Neural progenitor cell (in vitro differentiated cells): Measurements from ENCODE around the gene UTP14A. TPM values are rescaled to one million over a fixed set of nuclear protein-coding genes. Genes with fewer than 3 reads are reported as not detected.
A peak's percentile ranks its signal among the peaks of the same experiment; 100 is the strongest.

Source experiments
- DNase-seq: peaks from one replicate; pipeline ENCODE4 v3.0.0-alpha.2; 2016; ENCODE audit warnings: low spot score
- H2AFZ ChIP-seq: fragments of 200-600 bp; sonication (generic); replicated peaks from 2 replicates; pipeline ENCODE4 v1.6.1; 2016; ENCODE audit warnings: antibody characterized with exemption
- H3F3A ChIP-seq: fragments of 200-600 bp; sonication (generic); 2 replicates; pipeline ENCODE4 v1.6.1; 2016; ENCODE audit warnings: antibody characterized with exemption, low read depth
- H3K27ac ChIP-seq: fragments of 200-600 bp; sonication (generic); 2 replicates; pipeline ENCODE4 v1.5.1; 2016; ENCODE audit warnings: mild to moderate bottlenecking
- H3K27me3 ChIP-seq: fragments of 200-600 bp; sonication (generic); 2 replicates; pipeline ENCODE4 v1.6.1; 2016; ENCODE audit warnings: mild to moderate bottlenecking, moderate library complexity
- H3K36me3 ChIP-seq: fragments of 200-600 bp; sonication (generic); 2 replicates; pipeline ENCODE4 v1.5.1; 2016
- H3K4me1 ChIP-seq: fragments of 200-600 bp; sonication (generic); 2 replicates; pipeline ENCODE4 v1.6.1; 2016; ENCODE audit warnings: mixed run types
- H3K4me2 ChIP-seq: fragments of 200-600 bp; sonication (generic); 2 replicates; pipeline ENCODE4 v1.6.1; 2016
- H3K4me3 ChIP-seq: fragments of 200-600 bp; sonication (generic); 2 replicates; pipeline ENCODE4 v1.5.1; 2016
- H3K79me2 ChIP-seq: fragments of 200-600 bp; sonication (generic); 2 replicates; pipeline ENCODE4 v1.6.1; 2016; ENCODE audit warnings: low read depth
- H3K9ac ChIP-seq: fragments of 200-600 bp; sonication (generic); 2 replicates; pipeline ENCODE4 v1.6.1; 2016
- H3K9me3 ChIP-seq: fragments of 200-600 bp; sonication (generic); 2 replicates; pipeline ENCODE4 v1.5.1; 2016; ENCODE audit warnings: low read depth
- H4K20me1 ChIP-seq: fragments of 200-600 bp; sonication (generic); 2 replicates; pipeline ENCODE4 v1.6.1; 2016; ENCODE audit warnings: low read depth
- H3K27ac Mint-ChIP-seq: 3 replicates; pipeline ENCODE4 v1.8.0; 2021; ENCODE audit warnings: mixed read lengths
- H3K27me3 Mint-ChIP-seq: 2 replicates; pipeline ENCODE4 v1.8.0; 2022; ENCODE audit warnings: low read depth, mild to moderate bottlenecking, inconsistent platforms, moderate library complexity, mixed read lengths; ENCODE audit not compliant: insufficient read depth
- H3K36me3 Mint-ChIP-seq: 3 replicates; pipeline ENCODE4 v1.8.0; 2021; ENCODE audit warnings: mixed read lengths
- H3K4me1 Mint-ChIP-seq: 3 replicates; pipeline ENCODE4 v1.8.0; 2021; ENCODE audit warnings: mixed read lengths
- H3K4me3 Mint-ChIP-seq: 3 replicates; pipeline ENCODE4 v1.8.0; 2021; ENCODE audit warnings: mild to moderate bottlenecking, moderate library complexity, mixed read lengths
- H3K9me3 Mint-ChIP-seq: 3 replicates; pipeline ENCODE4 v1.8.0; 2020; ENCODE audit warnings: mixed read lengths
- EZH2 ChIP-seq: fragments of 200-600 bp; sonication (generic); IDR thresholded peaks from 2 replicates; pipeline ENCODE4 v1.6.1; 2017; ENCODE audit warnings: antibody characterized with exemption, mild to moderate bottlenecking, moderate library complexity
- EZH2phosphoT487 ChIP-seq: fragments of 200-600 bp; sonication (generic); IDR thresholded peaks from 2 replicates; pipeline ENCODE4 v1.6.1; 2017; ENCODE audit warnings: antibody characterized with exemption
- total RNA-seq: library from RNA; depleted of rRNA; stranded (reverse); fragments of >200 nt; gene quantifications from 2 replicates; pipeline ENCODE4 v1.2.3, GENCODE V29; 2015; ENCODE audit warnings: low replicate concordance
- TF ChIP-seq, protein P1 (sequence below): fragments of 200-600 bp; sonication (generic); IDR thresholded peaks from 2 replicates; pipeline ENCODE4 v1.5.1; 2017; ENCODE audit warnings: antibody characterized with exemption, mild to moderate bottlenecking

The UTP14A gene
- total RNA-seq, 1 donor from 2014 or later: 8.3 TPM

DNA sequence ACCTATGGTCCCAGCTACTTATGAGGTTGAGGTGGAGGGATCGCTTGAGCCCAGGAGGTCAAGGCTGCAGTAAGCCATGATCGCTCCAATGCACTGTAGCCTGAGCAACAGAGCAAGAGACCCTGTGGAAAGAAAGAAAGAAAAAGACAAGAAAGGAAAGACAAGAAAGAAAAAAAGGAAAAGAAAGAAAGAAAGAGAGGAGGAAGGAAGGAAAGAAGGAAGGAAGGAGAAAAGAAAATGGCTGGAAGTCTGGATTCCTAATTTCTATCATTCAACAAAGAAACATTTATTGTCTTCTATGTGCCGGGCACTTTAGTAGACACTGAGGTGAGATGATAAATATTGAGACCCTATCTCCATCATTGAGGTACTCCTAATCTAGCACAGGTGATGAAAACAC lies 49.7 kb downstream of the UTP14A start:
- TF ChIP-seq EZH2 (no peak), EZH2phosphoT487 (no peak)
- TF ChIP-seq, protein P1, sequence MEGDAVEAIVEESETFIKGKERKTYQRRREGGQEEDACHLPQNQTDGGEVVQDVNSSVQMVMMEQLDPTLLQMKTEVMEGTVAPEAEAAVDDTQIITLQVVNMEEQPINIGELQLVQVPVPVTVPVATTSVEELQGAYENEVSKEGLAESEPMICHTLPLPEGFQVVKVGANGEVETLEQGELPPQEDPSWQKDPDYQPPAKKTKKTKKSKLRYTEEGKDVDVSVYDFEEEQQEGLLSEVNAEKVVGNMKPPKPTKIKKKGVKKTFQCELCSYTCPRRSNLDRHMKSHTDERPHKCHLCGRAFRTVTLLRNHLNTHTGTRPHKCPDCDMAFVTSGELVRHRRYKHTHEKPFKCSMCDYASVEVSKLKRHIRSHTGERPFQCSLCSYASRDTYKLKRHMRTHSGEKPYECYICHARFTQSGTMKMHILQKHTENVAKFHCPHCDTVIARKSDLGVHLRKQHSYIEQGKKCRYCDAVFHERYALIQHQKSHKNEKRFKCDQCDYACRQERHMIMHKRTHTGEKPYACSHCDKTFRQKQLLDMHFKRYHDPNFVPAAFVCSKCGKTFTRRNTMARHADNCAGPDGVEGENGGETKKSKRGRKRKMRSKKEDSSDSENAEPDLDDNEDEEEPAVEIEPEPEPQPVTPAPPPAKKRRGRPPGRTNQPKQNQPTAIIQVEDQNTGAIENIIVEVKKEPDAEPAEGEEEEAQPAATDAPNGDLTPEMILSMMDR: no peak
- H3K36me3 Mint-ChIP-seq: no peaks in the 10 kb centered on the region
- H3K4me1 Mint-ChIP-seq: peaks cover 70% of the 10 kb centered on the region
- H3K4me3 Mint-ChIP-seq: peak overlapping the region; percentile 44
- no peak overlapping the region for H3K4me3 ChIP-seq
- H3K79me2 ChIP-seq: no peaks in the 10 kb centered on the region
- H4K20me1 ChIP-seq: no peaks in the 10 kb centered on the region
- no peak for DNase-seq
- peaks cover 16% of the 10 kb centered on the region for H3K4me1 ChIP-seq
- no peak overlapping the region for H3K27ac Mint-ChIP-seq
- no peaks in the 10 kb centered on the region for H3K9me3 ChIP-seq
- H2AFZ ChIP-seq: no peak overlapping the region
- H3K27me3 Mint-ChIP-seq: peaks cover 31% of the 10 kb centered on the region
- H3K27ac ChIP-seq: no peak overlapping the region
- H3K9ac ChIP-seq: no peak overlapping the region
- H3F3A ChIP-seq: peaks cover 66% of the 10 kb centered on the region
- H3K9me3 Mint-ChIP-seq: no peaks in the 10 kb centered on the region
- H3K36me3 ChIP-seq: no peaks in the 10 kb centered on the region
- peaks cover 49% of the 10 kb centered on the region for H3K27me3 ChIP-seq
- H3K4me2 ChIP-seq: no peak overlapping the region

DNA sequence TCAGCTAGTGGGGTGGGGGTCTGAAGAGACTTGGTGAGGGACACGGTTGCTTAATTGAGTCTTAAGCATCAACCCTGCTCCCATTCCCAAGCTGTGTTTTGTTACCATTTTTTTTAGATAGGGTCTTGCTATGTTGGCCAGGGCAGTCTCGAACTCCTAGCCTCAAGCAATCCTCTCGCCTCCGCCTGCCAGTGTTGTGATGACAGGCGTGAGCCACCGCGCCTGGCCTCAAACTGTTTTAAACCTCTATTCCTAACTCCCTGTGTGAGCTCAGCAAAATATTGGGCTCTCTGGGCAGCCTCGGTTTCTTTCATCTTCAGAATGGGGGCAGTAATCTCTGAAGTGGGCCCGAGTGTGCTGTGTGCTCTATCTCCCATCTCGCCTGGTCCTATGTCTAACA lies 50.2 kb downstream of the UTP14A start:
- Histone ChIP-seq H3K9me3 (no peaks in the 10 kb centered on the region), H3K27ac (no peak overlapping the region), H3F3A (peaks cover 71% of the 10 kb centered on the region), H2AFZ (no peak overlapping the region), H3K79me2 (no peaks in the 10 kb centered on the region), H3K27me3 (peaks cover 54% of the 10 kb centered on the region), H4K20me1 (no peaks in the 10 kb centered on the region), H3K4me2 (peak overlapping the region; percentile 85), H3K9ac (no peak overlapping the region), H3K36me3 (no peaks in the 10 kb centered on the region), H3K4me1 (peaks cover 16% of the 10 kb centered on the region), H3K4me3 (peak overlapping the region; percentile 44)
- Mint-ChIP-seq H3K27me3 (peaks cover 28% of the 10 kb centered on the region), H3K36me3 (no peaks in the 10 kb centered on the region), H3K4me3 (peak overlapping the region; percentile 44), H3K27ac (no peak overlapping the region), H3K9me3 (no peaks in the 10 kb centered on the region), H3K4me1 (peaks cover 73% of the 10 kb centered on the region)
- no peak for DNase-seq
- TF ChIP-seq, protein P1: no peak
- no peak for TF ChIP-seq EZH2
- no peak for TF ChIP-seq EZH2phosphoT487

DNA sequence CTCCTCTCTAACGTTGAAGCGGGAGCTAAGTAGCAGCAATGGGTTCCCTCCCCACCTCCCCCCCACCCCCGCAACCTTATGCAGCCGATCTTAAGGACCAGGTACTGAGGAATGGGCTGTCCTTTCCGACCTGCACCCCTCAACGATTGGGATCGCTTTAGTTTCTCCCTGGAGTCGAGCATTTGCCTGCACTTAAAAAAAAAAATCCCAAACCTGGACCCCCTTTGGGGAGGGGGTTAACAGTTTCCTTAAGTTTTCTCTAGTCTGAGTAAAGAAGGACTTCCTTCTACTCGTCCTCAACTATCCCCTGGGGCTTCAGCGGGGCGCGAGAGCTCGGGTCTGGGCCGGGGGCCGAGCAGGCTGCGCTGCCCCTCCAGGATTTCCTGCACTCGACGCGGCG lies 50.8 kb downstream of the UTP14A start:
- Histone ChIP-seq H2AFZ (peak overlapping the region; percentile 35), H3K9ac (no peak overlapping the region), H3F3A (peaks cover 73% of the 10 kb centered on the region), H3K4me3 (peak overlapping the region; percentile 44), H4K20me1 (no peaks in the 10 kb centered on the region), H3K27ac (no peak overlapping the region), H3K4me2 (peak overlapping the region; percentile 85), H3K27me3 (peaks cover 58% of the 10 kb centered on the region), H3K4me1 (peaks cover 16% of the 10 kb centered on the region), H3K36me3 (no peaks in the 10 kb centered on the region), H3K79me2 (no peaks in the 10 kb centered on the region), H3K9me3 (no peaks in the 10 kb centered on the region)
- Mint-ChIP-seq H3K27ac (no peak overlapping the region), H3K27me3 (peaks cover 33% of the 10 kb centered on the region), H3K36me3 (no peaks in the 10 kb centered on the region), H3K9me3 (no peaks in the 10 kb centered on the region), H3K4me1 (peaks cover 78% of the 10 kb centered on the region), H3K4me3 (peak overlapping the region; percentile 44)
- TF ChIP-seq EZH2phosphoT487: no peak
- TF ChIP-seq, protein P1: no peak
- TF ChIP-seq EZH2: no peak
- no peak for DNase-seq
